Measurements from ENCODE around the gene GTPBP1. TPM values are rescaled to one million over a fixed set of nuclear protein-coding genes. Genes with fewer than 3 reads are reported as not detected.

GTPBP1 gene
- total and polyA plus RNA-seq, 2 of the 13 experiments (the other 11 are each of a cell fraction or from before 2014, with no cell fraction given) = 22.3 to 27.0 TPM

DNA sequence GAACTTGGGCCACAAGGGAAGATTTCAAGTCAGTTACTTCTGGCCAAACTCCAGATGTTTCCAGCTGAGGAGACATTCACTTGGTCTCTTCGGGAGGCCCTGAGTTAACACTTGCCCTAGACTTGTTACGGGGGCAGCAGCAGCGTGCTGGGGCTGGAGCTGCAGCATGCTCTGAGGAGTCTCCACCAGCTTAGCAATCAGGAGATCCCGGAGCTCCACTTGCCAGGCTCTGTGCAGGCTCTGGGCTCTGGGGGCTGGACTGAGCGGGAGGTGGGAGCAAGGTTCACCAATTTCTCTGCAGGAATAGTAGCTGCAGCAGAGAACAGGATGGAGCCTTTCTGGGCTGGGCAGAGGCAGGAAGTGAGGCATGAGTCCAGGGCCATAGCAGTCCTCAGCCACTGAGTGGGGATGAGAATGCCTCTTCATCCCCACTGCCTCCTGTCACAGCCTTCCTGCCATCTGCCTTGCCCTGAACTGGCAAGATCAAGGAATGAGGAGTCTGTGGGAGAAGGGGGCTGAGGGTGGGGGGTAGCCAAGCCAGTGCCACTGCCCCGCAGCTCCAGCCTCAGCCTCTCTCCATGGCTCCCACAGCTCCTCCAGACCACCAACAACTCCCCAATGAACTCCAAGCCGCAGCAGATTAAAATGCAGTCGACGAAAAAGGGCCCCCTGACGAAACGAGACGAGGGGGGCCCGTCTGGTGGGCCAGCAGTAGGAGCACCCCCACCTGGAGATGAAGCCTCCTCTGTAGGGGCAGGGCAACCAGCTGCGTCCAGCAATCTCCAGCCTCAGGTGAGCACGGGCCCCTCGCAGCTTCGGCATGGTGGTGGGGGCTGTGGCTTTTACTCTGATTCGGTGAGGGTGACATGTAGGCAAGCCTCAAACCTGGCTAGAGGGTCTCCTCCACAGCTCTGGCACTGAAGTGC is 23.4 kb downstream of the GTPBP1 start (continued):
- TF ChIP-seq UBTF (CRISPR knock-in tag; IDR thresholded peaks at IDR 0.05) (peak; percentile 25; the same call in 1 of the 2 replicates), MEIS2 (CRISPR knock-in tag; IDR thresholded peaks at IDR 0.05) (0 out of 2 replicates have a peak, but pooled peaks have one; percentile 23), PATZ1 (CRISPR knock-in tag; IDR thresholded peaks at IDR 0.05) (peak; percentile 40; the same call in 1 of the 2 replicates), ETV5 (CRISPR knock-in tag; IDR thresholded peaks at IDR 0.05; ENCODE audit: borderline replicate concordance) (peak; percentile 58; the same call in 1 of the 2 replicates), THAP7 (CRISPR knock-in tag; IDR thresholded peaks at IDR 0.05) (peak; percentile 82; the same call in 1 of the 2 replicates), PAXIP1 (CRISPR knock-in tag; conservative IDR thresholded peaks at IDR 0.05) (no peak; the same call in 1 of the 2 replicates), HNF4G (IDR thresholded peaks at IDR 0.05; ENCODE audit: borderline replicate concordance, low read depth, low read length) (peak; percentile 66; the same call in 1 of the 2 replicates), HNF4G (CRISPR knock-in tag; IDR thresholded peaks at IDR 0.05; ENCODE audit: borderline replicate concordance, low read depth) (no peak), POLR2A (IDR thresholded peaks at IDR 0.05; ENCODE audit: insufficient read depth in 1 of 2, low read depth in 2 of 2, low read length in 2 of 2) (0 out of 4 replicates have a peak, but pooled peaks of 1 of the 2 experiments have one; percentile 27), ZNF616 (CRISPR knock-in tag; IDR thresholded peaks at IDR 0.05; ENCODE audit: low read depth) (0 out of 2 replicates have a peak, but pooled peaks have one; percentile 38), SRF (IDR thresholded peaks at IDR 0.05; ENCODE audit: low read depth, low read length) (peak; percentile 69; the same call in 1 of the 2 replicates), SP5 (CRISPR knock-in tag; IDR thresholded peaks at IDR 0.05; ENCODE audit: borderline replicate concordance, low read depth) (peak; percentile 29; the same call in 1 of the 2 replicates)
- TF ChIP-seq, protein P1, sequence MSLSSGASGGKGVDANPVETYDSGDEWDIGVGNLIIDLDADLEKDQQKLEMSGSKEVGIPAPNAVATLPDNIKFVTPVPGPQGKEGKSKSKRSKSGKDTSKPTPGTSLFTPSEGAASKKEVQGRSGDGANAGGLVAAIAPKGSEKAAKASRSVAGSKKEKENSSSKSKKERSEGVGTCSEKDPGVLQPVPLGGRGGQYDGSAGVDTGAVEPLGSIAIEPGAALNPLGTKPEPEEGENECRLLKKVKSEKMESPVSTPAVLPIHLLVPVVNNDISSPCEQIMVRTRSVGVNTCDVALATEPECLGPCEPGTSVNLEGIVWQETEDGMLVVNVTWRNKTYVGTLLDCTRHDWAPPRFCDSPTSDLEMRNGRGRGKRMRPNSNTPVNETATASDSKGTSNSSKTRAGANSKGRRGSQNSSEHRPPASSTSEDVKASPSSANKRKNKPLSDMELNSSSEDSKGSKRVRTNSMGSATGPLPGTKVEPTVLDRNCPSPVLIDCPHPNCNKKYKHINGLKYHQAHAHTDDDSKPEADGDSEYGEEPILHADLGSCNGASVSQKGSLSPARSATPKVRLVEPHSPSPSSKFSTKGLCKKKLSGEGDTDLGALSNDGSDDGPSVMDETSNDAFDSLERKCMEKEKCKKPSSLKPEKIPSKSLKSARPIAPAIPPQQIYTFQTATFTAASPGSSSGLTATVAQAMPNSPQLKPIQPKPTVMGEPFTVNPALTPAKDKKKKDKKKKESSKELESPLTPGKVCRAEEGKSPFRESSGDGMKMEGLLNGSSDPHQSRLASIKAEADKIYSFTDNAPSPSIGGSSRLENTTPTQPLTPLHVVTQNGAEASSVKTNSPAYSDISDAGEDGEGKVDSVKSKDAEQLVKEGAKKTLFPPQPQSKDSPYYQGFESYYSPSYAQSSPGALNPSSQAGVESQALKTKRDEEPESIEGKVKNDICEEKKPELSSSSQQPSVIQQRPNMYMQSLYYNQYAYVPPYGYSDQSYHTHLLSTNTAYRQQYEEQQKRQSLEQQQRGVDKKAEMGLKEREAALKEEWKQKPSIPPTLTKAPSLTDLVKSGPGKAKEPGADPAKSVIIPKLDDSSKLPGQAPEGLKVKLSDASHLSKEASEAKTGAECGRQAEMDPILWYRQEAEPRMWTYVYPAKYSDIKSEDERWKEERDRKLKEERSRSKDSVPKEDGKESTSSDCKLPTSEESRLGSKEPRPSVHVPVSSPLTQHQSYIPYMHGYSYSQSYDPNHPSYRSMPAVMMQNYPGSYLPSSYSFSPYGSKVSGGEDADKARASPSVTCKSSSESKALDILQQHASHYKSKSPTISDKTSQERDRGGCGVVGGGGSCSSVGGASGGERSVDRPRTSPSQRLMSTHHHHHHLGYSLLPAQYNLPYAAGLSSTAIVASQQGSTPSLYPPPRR (CRISPR knock-in tag; IDR thresholded peaks at IDR 0.05; ENCODE audit: borderline replicate concordance) = peak; percentile 24; the same call in 1 of the 2 replicates
